NCI-H526 (cell line): Measurements from ENCODE around the gene INSR.

Source experiments
- DNase-seq, 2 experiments: peaks; one replicate each; lab custom pipeline; 2025; lab: John Stamatoyannopoulos, UW

The INSR gene

DNA sequence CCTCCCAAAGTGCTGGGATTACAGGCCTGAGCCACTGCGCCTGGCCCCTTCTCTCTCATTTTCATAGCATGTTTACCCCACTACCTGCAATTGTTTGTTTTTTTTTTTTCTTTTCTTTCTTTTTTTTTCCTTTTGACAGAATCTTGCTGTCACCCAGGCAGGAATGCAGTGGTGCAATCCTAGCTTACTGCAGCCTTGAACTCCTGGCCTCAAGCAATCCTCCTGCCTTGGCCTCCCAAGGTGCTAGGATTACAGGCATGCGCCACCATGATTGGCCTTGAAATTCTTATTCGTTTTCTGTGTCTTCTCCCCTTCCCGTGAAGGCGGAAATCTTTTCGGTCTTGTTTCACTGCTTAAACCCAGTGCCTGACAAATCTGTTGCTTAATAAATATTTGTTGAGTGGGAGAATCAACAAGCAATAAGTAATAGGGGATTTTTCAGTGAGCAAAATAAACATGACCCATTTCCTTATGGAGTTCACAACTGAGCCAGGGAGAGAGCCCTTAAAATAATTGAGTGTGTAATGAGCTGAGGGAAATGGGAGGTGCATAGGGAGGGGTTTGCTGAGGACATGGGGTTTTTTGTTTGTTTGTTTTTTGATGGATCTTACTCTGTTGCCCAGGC is 1.8 kb upstream of the INSR start:
- DNase-seq, result no peak

DNA sequence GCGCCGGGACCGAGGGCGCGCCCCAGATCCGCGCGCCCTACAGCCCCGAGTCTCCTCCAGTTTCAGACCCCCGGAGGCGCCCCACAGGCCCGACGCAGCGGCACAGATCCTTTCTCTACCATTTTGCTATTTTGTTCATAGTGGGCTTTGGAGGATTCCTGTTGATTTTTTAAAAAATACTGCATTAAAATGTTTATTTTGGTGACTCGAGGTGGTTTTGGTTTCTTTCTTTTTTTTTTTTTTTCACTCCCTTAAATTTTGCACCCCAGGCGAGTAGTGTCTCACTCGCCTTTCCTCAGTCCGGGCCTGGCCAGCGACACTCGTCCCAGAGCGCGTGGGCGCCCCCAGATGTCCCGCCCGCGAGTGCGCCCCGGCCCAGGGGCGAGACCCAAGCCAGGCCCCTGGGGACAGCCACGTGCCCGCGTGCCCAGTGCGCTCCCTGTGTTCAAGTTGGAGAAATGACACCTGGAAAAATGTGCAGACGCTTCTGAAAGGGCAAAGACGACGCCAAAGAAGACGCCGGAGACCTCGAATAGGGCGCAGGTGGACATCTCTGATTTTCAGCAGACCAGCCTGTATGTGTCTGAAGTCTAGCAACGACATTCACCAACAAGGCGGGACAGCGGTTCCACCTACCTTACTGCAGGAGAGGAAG is 471 bp upstream of the INSR start:
- peak; percentile 8 to 76 for DNase-seq

DNA sequence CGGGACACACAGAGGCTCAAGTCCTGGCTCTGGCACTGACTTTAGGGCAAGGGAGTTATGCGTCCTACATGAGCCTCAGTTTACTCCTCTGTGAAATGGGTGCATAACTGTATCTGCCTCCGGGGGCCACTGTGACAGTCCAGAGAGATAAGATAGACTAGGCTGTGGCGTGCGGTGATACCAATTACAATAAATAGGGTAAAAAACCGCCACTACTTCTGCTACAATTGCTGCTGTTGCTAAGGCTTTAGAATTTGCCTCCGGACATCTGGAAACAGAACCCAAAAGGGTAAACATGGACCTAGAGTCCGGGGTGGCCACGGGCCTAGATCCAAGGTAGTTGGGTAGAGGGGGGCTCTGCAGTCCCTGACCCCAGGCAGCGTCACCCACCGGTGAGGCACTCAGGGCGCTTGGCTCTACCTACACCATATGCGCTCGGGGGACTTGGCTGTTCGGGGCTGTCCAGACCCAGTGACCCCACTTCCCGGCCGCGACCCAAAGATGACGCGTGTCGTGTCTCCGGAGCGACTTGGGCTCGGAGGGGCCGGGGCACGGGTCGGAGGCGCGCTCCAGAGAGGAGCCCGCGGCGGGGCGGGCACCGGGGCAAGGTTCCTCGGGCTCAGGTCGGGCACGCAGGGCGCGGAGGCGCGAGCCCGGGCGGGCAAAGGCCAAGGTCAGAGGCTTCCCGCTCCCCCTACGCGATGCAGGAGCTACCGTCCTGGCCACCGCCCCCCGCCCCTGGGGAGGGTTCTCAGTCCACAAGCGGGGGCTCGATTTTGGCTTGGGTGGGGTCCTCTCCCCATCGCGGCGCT is 1.1 kb downstream of the INSR start:
- DNase-seq, result peak in 1 of 2 experiments; percentile 24

DNA sequence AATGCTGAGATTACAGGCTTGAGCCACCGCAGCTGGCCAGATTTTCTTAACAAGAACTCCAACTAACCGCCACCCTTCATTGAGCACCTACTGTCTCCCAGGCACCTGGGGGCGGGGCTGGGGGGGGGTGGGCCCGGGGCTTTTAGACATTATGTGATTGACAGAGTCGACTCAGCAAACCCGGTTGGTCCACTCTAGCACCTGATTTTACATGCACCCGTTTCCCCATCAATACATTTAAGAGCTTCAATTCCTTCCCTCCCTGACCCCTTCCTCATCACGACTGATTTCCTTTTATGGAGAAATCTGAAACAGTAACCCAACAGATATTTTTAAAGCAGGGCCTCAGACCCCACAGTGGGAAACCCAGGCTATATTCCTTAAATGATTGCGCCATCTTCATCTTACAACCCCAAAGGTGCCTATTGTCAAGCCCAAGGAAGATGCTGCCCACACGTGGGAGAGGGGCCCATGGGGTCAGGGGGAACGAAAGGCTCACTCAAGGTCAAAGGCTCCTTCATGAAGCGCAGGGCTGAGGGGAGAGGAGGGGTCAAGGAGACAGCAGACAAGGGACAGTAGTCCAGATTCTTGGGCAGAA is 1.8 kb downstream of the INSR start:
- DNase-seq, result no peak

DNA sequence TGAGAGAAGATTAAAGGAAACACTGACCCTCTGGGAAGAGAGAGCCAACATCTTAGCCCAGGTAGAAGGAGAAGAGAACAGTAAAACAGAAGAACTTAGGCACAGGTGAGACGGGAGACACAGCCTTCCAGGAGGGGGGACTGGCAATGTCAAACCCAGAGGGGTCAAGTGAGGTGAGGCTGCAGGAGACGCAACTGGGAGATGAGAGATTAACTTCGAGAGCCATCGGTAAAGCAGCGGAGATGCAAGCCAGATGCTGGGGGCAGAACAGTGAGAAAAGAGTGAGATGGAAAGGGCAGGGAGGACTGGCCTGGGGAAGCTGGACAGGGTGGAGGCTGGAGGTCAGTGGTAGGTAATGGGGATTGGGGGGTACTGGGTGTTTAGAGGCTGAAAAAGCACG is 5.2 kb downstream of the INSR start:
- no peak for DNase-seq

DNA sequence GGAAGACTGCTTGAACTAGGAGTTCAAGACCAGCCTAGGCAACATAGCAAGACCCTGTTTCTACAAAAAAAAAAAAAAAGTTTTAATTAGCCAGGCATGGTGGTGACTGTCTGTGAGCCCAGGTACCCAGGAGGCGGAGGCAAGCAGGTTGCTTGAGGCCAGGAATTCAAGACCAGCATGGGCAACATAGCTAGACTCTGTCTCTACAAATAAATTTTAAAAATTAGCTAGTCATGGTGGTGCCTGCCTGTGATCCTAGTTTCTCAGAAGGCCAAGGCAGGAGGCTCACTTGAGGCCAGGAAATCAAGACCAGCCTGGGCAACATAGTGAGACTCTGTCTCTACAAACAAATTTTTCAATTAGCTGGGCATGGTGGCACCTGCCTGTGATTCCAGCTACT is 6.1 kb downstream of the INSR start:
- DNase-seq, result no peak

DNA sequence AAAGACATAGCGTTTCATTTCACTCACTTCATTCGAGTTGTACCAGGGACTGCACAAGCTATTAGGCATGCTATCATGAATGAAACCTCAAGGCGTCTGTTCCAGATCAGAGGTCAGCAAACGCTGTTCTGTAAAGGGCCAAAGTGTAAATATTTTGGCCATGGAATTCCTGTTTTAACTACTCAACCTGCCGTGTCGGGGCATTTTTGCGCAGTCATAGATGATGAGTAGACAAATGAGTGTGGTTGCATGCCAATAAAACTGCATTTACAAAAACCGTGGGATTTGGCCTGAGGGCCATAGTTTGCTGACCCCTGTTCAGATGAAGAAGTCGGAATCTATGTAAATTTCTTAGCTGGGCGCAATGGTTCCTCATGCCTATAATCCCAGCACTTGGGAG is 6.5 kb downstream of the INSR start:
- no peak for DNase-seq

DNA sequence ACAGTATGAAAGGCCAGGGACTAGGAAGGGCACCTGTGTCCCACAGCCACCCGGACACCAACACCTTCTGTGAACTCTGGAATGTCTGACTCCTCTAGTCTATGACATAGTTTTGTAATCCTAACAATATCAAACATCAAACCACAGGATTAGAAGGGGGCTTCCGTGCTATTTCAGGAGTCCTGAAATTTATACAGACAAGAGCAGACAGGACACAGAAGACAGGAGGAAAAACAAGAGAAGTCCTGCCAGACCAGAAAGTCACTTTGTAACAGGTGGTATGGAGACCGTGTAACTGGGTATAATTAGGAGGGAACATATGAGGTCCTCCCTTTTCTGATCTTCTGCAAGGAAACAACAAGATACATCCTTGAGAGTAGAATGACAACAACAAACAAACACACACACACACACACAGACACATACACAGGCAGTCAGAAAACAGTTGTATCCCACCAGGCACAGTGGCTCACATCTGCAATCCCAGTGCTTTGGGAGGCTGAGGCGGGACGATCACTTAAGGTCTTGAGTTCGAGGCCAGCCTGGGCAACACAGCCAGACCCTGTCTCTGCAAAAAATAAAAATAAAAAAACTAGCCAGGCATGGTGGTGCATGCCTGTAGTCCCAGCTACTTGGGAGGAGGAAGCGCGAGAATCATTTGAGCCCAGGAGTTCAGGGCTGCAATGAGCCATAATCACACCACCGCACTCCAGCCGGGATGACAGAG is 13.1 kb downstream of the INSR start:
- no peak for DNase-seq

DNA sequence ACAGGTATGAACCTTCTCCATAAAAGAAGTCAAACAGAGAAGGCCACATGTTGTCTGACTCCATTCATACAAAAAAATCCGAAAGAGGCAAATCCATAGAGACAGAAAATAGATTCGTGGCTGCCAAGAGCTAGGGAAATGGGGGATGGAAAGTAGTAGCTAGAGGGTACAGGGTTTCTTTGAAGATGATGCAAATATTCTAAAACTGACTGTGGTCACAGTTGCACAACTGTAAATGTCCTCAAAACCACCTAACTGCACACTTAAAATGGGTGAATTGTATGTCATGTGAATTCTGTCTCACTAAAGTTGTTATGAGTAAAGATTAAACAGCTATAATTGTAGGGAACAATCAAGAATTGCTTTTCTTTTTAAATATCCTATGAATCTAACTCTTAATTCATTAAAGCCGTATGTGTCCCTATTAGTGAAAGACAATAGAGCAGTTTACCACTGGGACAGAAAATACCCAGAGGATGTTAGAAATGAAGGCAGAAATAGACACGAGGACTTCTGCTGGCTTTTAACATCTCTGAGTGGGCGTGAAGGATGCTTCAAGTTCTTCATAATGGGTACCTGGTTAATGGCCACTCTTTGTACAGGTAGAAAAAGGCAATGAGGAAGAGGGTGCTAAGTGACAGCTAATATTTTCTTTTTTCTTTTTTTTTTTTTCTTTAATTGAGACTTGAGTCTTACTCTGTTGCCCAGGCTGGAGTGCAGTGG is 21.2 kb downstream of the INSR start:
- DNase-seq, result no peak

DNA sequence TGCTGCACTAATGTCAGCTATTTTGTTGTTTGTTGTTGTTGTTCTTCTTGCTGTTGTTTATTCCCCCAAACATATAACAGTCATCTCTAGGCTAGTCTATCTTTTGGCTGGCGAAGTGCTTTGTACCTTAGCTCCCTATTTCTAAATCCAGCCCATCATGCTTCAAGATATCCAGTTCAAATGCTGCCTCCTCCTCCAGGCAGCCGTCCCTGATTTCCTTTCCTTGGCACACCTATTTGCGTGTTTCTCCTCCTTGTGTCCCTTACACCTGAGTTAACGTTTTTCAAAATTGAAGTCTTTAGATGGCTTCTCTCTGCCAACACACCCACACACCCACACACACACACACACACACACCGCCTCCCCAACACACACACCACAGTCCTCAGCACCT is 25.5 kb downstream of the INSR start:
- no peak for DNase-seq

DNA sequence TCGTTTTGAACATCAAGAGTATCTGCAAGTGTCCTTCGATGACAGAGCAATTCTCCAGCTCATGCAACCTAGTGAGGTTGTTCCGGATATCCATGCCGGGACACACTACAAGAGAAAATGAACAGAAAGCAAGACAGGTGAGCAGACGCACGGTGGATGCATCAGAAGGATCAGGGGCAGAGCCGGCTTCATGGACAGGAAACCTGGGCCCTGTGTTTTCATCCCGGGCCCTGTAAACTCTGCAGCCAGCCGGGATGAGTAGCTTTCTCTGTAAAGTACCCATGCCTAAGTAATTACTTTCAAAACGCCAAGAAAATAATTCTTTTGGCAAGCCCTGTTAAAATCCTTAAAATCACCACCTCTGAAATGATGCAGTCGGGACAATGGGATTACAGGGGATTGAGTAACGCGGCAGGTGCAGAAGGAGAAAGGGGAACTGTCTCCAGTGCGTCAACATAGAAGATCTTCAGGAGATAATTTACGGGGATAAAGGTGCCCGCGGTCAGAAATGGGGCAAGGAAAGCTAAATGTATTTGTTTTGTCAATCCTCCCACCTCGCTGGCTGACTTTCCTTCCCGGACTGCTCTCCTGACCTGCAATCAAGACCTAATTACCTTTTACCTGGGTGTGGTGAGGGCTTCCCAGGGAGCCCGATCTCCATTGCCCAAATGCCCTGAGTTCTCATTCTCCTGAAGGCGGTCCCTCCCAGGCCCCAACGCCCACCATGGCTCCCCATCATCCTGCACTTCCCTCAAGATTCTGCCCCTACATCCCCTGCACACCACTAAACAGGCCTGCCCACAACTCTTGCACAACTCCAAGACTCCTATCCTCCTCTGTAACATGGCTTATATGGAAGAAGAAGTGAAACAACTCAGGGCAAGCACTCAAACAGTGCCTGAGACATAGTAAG is 26.2 kb downstream of the INSR start:
- no peak for DNase-seq

DNA sequence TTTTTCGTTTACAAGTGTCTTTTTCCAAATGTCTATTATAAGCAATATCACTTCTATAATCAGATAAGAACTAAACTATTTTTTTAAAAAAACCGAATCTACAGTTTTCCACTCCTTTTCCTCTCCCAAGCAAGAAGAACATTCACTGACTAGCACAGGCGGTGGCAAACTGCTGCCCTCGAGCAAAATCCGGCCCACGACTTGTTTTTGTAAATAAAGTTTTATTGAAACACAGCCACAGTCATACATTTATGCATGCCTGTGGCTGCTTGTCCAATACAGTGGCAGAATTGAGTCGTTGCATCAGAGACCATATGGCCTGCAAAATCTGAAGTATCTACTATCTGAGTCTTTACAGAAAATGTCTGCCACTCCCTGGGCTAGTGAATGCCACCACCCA is 27.4 kb downstream of the INSR start:
- no peak for DNase-seq

DNA sequence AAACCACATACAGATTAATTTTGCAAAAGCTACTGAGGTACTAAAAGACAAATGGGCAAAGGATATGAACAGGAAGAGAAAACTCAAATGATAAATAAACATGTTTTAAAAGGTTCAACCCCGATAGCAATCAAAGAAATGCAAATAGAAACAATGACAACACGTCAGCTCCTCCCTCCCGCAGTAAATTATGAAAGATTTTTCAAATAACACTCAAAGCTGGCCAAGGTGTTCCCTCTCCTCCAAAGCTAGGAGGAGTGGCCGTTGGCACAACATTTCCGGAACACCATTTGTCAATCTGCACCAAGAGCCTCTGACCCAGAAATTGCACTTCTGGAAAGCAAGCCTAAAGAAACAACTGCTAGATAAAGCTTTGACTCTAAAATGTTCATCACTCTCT is 28.3 kb downstream of the INSR start:
- no peak for DNase-seq

DNA sequence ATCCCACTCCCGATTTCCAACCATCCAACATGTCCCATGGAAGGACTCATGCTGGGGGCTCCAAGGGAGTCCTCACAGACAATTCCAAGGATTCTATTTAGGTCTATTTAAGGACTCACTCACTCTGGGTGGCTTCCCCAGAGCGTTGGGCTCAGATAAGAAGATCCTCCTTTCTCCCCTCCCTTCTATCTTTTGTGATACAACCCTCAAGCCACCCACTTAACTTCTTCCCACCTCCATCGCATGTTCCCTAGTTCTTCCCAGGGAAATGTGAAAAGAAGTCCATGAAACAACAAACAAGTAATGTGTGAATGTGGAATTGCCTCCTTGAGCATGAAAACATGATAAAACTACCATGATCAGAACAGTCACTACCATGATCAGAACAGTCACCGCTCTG is 29.4 kb downstream of the INSR start:
- no peak for DNase-seq

DNA sequence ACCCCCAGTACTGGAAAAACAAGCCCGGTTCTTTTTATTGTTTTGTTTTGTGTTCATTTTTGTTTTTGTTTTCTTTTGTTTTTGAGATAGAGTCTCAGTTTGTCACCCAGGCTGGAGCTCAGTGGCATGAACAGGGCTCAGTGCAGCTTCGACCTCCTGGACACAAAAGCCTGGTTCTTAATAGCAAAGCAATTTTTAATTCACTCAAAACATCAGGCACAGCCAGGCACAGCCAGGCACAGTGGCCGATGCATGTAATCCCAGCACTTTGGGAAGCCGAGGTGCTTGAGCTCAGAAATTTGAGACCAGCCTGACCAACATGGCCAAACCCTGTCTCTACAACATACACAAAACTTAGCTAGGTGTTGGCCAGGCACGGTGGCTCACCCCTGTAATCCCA is 30.7 kb downstream of the INSR start:
- DNase-seq, result no peak

DNA sequence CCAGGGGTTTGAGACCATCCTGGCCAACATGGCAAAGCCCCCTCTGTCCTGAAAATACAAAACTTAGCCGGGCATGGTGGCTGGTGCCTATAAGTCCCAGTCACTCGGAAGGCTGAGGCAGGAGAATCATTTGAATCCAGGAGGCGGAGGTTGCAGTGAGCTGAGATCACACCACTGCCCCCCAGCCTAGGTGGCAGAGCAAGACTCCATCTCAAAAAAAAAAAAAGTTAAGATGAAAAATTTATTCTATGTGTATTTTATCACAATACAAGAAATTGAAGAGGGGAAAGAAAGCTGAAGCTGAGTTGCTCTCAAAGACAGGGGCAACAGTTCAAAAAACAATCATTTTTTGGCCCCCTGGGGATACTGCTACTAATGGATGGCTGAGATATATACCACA is 31.1 kb downstream of the INSR start:
- no peak for DNase-seq

DNA sequence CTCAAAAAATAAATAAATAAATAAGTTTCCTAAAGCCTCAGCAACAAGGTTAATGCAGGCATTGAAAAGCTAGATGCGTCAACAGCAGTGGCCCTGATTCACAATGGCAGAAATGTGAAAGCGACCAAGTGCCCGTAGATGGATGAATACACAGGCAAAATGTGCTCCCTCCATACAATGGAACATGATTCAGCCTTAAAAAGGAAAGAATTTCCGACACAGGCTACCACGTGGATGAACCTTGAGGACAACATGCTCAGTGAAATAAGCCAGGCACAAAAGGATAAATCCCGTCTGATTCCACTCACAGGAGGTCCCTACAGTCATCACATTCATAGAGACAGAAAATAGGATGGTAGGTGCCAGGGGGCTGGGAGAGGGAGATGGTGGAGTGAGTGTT is 31.7 kb downstream of the INSR start:
- no peak for DNase-seq

DNA sequence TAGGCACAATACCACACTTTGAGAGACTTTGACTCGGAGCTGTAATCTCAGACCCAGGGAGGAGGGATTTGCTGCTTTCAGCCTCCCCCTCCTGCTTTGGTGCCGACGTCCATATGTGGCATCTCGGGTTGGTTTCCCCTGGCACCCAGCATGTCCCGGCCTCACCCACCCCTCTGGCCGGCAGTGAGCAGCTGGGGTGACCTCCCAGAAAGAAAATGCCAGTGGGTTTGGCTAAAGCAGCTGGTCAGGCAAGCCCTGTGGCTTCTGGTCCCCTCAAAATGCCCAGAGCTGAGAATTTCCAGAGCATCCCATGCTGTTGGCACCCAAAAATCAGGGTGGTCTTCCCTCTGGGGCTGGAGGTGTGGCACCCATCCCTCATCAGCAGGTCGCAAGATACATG is 34.1 kb downstream of the INSR start:
- DNase-seq, result no peak

DNA sequence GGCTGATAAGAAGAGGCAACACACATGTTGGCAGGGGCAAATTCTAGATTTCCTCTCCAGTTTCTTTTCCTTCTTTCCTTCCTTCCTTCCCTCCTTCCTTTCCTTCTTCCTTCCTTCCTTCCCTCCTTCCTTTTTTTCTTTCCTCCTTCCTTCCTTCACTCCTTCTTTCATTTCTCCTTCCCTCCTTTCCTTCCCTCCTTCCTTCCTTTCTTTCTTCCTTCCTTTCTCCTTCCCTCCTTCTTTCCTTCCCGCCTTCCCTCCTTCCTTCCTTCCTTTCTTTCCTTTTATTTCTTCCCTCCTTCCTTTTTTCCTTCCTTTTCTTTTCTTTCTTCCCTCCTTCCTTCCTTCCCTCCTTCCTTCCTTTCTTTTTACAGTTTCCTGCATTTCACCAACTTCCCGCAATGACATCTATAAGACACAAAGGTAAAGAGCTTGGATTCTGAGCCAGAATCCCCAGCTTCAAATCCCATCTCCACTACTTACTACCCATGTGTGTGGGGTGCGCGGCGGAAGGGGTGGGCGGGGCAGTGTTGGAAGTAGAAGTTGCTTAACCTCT is 35.3 kb downstream of the INSR start:
- no peak for DNase-seq
